ENCODE data around the gene NTN1.

Gene NTN1

GRCh38 chr17:9038380-9038779, 17.1 kb downstream of the NTN1 start:
- no peak for DNase-seq

GRCh38 chr17:9044772-9045463, 23.6 kb downstream of the NTN1 start:
- DNase-seq: no peak

- DNase-seq: no peak
These were observed 29.6 kb downstream of the NTN1 start for GRCh38 chr17:9050801-9051401.

DNA sequence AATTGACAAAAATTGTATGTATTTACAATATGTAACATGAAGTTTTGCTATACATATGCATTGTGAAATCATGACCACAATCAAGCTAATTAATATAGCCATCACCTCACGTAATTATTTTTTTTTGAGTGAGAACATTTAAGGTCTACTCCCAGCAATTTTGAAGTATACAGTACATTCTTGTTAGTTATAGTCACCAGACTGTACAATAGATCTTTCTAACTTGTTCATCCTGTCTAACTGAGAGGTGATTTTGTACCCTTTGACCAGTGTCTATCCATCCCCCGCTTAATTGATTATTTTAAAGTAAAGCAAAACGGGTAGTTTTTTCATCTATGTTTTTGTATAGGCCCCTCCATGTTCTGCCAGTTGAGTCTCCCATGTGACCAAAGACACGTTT, 30.3 kb downstream of the NTN1 start:
- no peak for DNase-seq

GRCh38 chr17:9052921-9053320, 31.6 kb downstream of the NTN1 start:
- DNase-seq: no peak

- no peak for DNase-seq
These were observed 32.1 kb downstream of the NTN1 start for GRCh38 chr17:9053406-9053805.

DNA sequence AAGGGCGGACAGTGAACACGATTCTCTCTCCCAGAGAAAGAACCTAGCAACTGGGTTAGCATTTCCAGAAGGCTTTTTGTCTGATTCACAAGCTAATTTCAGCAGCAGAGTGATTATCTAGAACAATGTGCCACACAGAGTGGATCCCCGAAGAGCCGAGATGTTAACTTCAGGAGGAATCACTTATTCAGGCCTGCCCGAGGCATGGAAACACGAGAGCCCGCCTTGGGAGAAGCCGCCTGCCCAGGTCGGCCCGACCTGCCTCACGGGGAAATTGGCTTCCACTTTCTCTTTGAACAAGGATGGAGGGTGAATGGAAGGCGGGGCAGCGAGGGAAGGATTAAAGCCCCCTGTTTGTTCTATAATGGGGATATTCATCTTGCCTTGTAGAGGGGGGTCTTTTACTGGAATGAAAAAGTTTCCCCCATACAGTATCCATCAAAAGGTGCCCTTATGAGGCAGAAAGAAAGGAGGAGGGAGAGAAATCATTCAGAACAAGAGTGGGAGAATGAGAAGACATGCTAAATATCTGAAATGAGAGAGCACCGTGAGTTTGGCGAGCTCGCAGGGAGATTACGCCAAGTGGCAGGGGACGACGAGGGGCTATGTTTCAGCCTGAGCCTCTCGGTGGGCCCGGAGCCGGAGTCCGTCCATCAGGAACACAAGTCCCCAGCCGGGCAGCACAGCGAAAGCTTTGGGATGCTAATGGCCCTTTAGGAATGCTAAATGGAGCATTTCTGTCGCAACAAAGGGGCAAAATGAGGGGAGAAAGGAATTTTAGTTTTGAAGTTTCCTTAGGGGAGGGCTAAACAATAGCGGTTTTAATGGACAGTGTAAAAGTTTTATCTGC, 33.0 kb downstream of the NTN1 start:
- no peak for DNase-seq

DNA sequence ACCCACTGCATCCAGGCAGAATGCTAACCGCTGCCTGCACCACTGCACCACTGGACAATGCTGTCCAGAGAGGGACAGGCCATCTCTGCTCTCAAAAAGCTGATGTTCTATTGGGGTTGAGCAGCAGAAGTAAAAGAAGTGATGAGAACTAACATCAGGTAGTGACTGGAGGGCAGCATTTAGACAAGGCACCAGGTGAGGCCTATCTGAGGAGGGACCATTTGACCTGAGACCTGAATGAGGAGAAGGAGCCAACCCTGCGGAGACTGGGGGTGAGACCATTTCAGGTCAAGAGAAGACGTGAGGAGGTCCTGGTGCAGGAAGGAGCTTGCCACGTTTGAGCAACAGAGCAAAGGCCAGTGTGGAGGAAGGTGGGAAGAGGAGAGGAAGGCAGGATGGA, 34.0 kb downstream of the NTN1 start:
- DNase-seq: no peak

- no peak for DNase-seq
These were observed 35.3 kb downstream of the NTN1 start for GRCh38 chr17:9056566-9056965.

- DNase-seq: no peak
These were observed 36.0 kb downstream of the NTN1 start for GRCh38 chr17:9057310-9057709.

GRCh38 chr17:9062399-9062902, 41.1 kb downstream of the NTN1 start:
- no peak for DNase-seq

DNA sequence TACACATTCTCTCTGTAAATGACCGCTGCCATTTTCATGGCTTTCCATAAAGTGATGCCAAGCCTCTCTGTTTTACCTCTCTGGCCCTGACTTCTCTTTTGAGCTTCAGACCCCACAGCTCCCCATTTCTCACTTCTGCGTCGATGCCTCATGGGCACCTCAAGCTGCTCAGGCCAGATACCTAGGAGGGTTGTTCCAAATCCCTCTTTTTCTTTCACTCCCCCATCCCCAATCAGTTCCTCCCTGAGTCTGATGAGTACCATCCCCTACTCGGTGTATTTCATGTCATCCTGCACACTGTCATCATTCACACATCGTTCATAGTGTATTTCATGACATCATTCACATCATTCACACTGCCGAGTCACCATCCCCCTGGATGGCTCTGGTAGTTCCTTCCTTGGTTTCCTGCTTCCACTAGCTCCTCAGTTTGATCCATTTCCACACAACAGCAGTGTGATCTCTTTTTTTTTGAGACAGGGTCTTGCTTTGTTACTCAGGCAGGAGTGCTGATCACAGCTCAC, 43.1 kb downstream of the NTN1 start:
- DNase-seq: no peak

GRCh38 chr17:9071016-9071415, 49.7 kb downstream of the NTN1 start:
- no peak for DNase-seq

DNA sequence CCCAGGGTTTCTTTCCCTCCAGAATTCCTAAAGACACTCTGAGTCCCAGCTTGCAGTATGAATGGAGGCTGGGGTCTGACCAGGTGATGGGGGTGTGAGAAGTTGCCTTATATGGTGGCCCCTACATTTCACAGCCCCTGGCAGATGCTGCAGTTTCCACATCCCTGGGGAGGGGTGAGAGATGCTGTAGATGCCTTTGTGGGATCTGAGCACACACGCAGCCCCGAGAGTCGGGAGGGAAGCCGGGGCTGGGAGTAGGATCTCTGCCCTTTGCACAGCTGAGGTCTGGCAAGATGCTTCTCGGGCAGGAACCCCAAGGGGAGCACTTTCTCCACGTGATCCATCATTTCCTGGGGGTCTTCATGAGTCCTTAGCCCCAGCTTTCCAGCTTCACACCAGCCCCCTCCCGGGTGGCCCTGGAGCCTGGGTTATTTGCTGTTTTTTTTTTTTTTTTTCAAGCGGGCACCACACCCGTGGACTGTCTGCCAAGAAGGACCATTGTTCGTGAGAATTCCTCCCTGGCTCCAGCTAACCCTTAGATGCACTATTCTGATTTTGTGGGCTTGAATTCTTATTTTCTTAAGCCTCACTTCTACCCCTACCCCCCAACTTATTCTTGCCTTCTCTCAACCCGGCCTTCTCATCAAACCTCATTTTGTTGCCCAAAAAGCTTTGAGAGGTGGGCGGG, 50.6 kb downstream of the NTN1 start:
- DNase-seq: no peak

DNA sequence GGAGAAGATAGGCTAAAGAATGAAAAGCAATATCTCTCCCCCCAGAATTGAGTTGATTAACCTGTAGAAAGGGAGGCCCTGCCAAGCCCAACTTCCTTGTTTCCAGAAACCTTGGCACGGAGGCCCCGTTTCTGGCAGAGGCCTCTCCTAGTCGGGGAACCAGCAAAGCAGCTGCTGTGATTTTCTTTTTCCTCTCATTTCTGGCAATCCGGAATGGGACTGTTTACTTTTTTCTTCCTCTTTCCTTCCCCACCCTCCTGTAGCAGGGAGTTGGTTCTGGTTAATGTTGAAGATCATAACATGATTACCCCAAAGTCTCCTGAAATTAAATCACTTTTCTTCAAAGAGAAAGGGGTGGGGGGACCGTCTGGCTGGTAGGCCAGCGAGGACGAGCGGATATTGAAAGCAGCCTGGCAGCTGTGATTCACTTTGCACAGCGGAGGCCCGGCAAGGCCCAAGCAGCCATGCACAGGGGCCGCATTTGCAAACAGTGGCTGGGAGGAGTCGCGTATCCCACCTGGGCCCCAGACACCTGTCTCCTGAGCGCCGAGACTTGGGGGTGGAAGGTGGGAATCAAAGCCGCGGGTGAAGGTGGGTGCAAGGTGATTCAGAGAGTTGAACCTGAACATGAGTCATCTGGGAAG, 51.5 kb downstream of the NTN1 start:
- no peak for DNase-seq

- no peak for DNase-seq
These were observed 52.8 kb downstream of the NTN1 start for GRCh38 chr17:9074131-9074530.

GRCh38 chr17:9079461-9080103, 58.3 kb downstream of the NTN1 start:
- DNase-seq: no peak

DNA sequence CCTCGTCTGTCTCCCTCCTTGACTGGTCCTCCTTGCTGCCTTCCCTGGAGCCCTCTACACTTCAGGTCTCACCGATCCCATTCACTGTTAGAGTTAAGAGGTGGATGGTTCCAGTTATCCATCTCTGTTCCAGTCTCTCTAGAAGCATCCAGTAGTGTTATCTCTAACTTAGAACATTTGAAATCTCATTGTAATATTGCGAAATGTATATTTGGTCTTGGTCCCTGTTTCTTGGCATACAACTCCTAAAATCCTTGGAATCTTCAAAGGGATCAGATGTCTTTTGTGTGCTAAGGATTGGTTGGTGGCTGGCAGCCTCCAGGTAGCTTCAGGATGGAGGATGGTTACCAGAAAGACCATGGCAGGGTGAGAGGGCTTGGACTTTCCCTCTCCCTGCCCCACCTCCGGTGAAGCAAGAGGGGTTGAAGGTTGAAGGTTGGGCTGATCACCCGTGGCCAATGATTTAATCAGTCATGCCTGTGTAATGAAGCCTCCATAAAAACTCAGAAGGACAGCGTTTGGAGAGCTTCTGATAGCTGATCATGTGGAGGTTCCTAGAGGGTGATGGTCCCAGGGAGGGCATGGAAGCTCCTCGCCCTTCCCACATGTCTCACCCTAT, 59.1 kb downstream of the NTN1 start:
- DNase-seq: no peak

DNA sequence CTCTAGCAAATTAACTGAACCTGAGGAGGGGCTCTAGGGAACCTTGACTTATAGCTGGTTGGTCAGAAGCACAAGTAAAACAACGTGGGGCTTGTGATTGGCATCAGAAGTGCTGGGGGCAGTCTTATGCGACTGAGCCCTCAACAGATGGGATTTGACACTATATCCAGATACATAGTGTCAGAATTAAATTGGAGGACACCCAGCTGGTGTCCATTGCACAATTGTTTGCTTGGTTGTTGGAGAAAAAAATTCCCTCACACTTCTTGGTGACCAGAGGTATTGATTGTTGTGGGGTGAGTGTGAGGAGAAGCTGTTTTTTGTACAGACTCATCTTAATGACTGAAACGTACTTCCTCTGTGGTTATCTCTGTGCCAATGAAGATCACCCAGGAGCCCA, 59.7 kb downstream of the NTN1 start:
- DNase-seq: no peak

GRCh38 chr17:9086577-9086976, 65.3 kb downstream of the NTN1 start:
- no peak for DNase-seq

DNA sequence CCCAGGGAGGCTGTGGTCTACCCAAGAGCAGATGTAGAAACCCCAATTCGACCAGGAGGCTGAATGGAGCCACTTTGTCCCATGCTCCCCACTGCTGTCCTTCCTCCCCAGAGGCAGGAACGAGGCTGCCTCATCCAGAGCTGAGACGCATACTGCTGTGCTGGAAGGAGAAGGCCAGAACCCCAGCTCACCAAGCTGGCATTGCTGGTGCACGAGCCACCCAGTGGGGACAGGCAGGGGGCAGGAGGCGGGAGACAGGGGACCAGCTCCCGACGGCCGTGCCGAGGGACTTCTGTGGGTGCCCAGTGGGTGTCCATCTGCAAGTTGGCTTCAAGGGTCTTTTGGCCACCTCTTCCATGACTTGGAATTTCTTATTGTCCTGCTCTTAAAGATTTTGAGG, 66.6 kb downstream of the NTN1 start:
- no peak for DNase-seq
